ENCODE results near the gene CNGB1.

CNGB1 gene

DNA sequence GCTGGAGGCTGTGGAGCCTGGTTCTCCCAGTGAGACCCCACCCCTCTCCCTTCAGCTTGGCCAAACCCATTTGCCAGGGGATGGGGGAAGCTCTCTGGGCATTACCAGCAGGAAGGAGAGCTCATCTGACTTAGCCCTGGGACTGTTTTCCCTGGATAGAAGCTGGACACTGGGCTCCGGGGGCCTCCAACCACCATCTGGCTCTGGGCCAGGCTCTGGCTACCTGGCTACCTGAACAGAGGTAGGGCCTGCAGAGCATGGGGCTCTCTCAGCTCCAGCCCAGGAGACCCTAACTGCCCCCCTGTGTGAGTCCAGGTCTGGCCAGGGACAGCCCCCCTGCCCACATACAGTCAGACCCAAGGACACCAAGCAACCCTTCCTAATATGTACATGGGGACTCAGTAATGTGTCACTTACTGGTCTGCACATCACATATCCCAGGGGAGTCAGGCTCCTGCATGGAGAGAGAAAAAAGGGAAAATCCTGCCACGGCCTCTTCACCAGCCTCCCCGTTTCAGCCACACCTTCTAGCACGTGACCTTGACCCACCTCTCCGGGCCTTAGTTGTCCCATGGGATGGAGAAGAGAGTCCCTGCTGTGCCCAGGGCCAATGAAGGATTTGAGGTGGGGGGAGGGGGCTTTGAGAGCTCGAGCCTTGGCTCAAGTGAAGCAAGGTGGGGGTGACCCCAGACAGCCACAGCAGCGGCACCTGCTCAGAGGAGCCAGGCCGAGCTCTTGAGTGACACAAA, 13.8 kb downstream of the CNGB1 start:
- Histone ChIP-seq H3K36me3 (ENCODE audit: control insufficient read depth in 5 of 5, insufficient read depth in 5 of 5, low read length in 5 of 5) (no peaks in the 10 kb centered on the region), H3K27me3 (ENCODE audit: control insufficient read depth in 5 of 5, insufficient read depth in 4 of 5, low read length in 5 of 5) (peaks cover 0 to 7% (median 0%) of the 10 kb centered on the region in 5 donors), H3K9me3 (ENCODE audit: control insufficient read depth in 5 of 5, low read length in 5 of 5) (no peaks in the 10 kb centered on the region), H3K9ac (ENCODE audit: low read length in 5 of 5) (no peak overlapping the region), H3K27ac (ENCODE audit: low read depth, low read length) (no peak overlapping the region), H3K4me1 (ENCODE audit: control insufficient read depth in 5 of 5, insufficient read depth in 5 of 5, low read length in 5 of 5) (no peaks in the 10 kb centered on the region), H3K4me3 (ENCODE audit: low read depth in 1 of 5, low read length in 5 of 5) (no peak overlapping the region)

DNA sequence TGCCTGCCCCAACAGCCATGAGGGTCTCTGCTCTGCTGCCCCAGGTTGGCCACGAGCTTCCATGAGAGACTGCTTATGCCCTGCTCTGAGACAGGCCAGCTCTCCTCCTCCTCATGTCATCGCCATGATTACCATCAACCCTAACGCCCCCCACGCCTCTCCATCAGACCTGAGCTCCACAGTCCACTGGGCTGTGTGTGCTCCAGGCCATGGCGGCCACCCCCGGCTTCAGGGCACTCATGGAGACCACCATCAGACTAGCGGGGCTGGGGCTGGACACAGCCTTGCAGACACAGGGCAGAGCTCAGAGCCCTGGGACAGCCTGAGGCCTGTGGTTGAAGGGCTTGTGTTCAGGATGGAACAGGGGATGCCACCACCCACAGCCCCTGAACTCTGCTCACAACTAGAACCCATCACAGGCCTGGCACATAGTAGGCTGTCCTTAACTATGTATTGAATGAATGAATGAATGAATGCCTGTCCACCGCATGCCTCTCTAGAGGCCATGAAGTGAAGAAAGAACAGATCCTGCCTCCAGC, 14.6 kb downstream of the CNGB1 start:
- Histone ChIP-seq H3K27ac (ENCODE audit: low read depth, low read length) (no peak overlapping the region), H3K9me3 (ENCODE audit: control insufficient read depth in 5 of 5, low read length in 5 of 5) (no peaks in the 10 kb centered on the region), H3K9ac (ENCODE audit: low read length in 5 of 5) (no peak overlapping the region), H3K4me1 (ENCODE audit: control insufficient read depth in 5 of 5, insufficient read depth in 5 of 5, low read length in 5 of 5) (no peaks in the 10 kb centered on the region), H3K27me3 (ENCODE audit: control insufficient read depth in 5 of 5, insufficient read depth in 4 of 5, low read length in 5 of 5) (peaks cover 0 to 13% (median 0%) of the 10 kb centered on the region in 5 donors), H3K4me3 (ENCODE audit: low read depth in 1 of 5, low read length in 5 of 5) (no peak overlapping the region), H3K36me3 (ENCODE audit: control insufficient read depth in 5 of 5, insufficient read depth in 5 of 5, low read length in 5 of 5) (no peaks in the 10 kb centered on the region)

DNA sequence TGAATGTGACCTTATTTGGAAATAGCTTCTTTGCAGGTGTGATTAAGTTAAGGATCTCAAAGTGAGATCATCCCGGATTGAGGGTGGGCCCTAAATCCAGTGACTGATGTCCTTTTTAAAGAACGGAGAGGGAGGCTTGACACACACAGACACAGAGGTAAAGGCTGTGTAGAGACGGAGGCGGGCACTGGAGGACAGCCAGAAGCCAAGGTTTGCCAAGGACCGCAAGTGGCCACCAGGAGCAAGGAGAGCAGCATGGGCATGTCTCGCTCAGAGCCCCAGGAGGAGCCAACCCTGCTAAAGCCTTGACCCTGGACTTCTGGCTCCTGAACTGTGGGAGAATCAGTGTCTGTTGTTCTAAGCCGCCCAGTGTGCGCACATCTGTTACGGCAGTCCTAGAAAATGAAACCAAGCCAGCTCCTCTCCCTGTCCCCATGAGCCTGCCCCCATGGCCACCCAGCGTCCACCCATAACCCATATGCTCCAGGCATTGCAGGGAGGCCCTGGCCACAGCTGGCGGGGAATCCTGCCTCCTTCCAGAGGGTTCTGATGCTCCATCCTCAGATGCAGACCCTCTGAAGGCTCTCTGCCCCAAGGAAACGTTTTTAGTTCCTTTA, 15.2 kb downstream of the CNGB1 start:
- H3K4me1 ChIP-seq (ENCODE audit: control insufficient read depth in 5 of 5, insufficient read depth in 5 of 5, low read length in 5 of 5): no peaks in the 10 kb centered on the region
- H3K36me3 ChIP-seq (ENCODE audit: control insufficient read depth in 5 of 5, insufficient read depth in 5 of 5, low read length in 5 of 5): no peaks in the 10 kb centered on the region
- peaks cover 0 to 14% (median 4%) of the 10 kb centered on the region in 5 donors for H3K27me3 ChIP-seq (ENCODE audit: control insufficient read depth in 5 of 5, insufficient read depth in 4 of 5, low read length in 5 of 5)
- no peaks in the 10 kb centered on the region for H3K9me3 ChIP-seq (ENCODE audit: control insufficient read depth in 5 of 5, low read length in 5 of 5)
- H3K9ac ChIP-seq (ENCODE audit: low read length in 5 of 5): no peak overlapping the region
- H3K4me3 ChIP-seq (ENCODE audit: low read depth in 1 of 5, low read length in 5 of 5): no peak overlapping the region
- H3K27ac ChIP-seq (ENCODE audit: low read depth, low read length): no peak overlapping the region

DNA sequence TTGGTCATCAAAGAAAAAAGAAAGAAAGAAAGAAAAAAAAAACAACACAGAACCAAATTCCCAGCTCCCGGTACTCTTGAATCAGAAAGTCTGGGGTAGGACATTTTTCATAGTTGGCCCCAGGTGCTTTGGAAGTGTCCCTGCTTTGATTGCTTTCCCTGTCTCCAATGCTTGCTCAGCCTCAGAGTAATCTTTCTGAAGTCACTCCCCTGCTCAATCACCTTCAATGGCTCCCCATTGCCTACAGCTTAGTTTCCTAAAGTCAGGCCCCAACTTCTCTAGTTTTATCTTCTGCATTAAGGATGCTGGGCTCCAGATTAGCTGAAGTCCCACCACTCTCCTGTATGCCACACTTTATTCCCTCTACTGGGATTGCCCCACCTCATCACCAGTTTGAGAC, 17.1 kb downstream of the CNGB1 start:
- peaks cover 0 to 3% (median 0%) of the 10 kb centered on the region in 5 donors for H3K9me3 ChIP-seq (ENCODE audit: control insufficient read depth in 5 of 5, low read length in 5 of 5)
- no peaks in the 10 kb centered on the region for H3K36me3 ChIP-seq (ENCODE audit: control insufficient read depth in 5 of 5, insufficient read depth in 5 of 5, low read length in 5 of 5)
- H3K4me1 ChIP-seq (ENCODE audit: control insufficient read depth in 5 of 5, insufficient read depth in 5 of 5, low read length in 5 of 5): no peaks in the 10 kb centered on the region
- H3K27ac ChIP-seq (ENCODE audit: low read depth, low read length): no peak overlapping the region
- peaks cover 5 to 16% (median 5%) of the 10 kb centered on the region in 5 donors for H3K27me3 ChIP-seq (ENCODE audit: control insufficient read depth in 5 of 5, insufficient read depth in 4 of 5, low read length in 5 of 5)
- no peak overlapping the region for H3K9ac ChIP-seq (ENCODE audit: low read length in 5 of 5)
- no peak overlapping the region for H3K4me3 ChIP-seq (ENCODE audit: low read depth in 1 of 5, low read length in 5 of 5)

DNA sequence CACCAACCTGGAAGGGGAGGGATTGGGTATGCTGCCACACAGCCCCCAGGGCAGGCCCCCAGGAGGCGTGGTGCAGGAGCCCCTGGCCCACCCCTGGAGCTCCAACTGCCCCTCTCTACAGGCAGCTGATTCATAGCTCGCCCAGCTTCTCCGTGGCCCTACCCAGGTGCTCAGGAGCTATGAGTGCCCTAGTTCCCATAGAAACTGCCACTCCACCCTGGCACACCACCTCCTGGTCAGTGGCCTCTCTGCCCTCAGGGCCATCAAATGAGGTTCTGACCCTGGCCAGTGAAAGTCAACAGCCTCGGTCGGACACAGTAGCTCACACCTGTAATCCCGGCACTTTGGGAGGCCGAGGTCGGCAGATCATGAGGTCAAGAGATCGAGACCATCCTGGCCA, 18.0 kb downstream of the CNGB1 start:
- peaks cover 0 to 3% (median 0%) of the 10 kb centered on the region in 5 donors for H3K9me3 ChIP-seq (ENCODE audit: control insufficient read depth in 5 of 5, low read length in 5 of 5)
- no peak overlapping the region for H3K27ac ChIP-seq (ENCODE audit: low read depth, low read length)
- H3K27me3 ChIP-seq (ENCODE audit: control insufficient read depth in 5 of 5, insufficient read depth in 4 of 5, low read length in 5 of 5): peaks cover 5 to 16% (median 5%) of the 10 kb centered on the region in 5 donors
- H3K9ac ChIP-seq (ENCODE audit: low read length in 5 of 5): no peak overlapping the region
- no peak overlapping the region for H3K4me3 ChIP-seq (ENCODE audit: low read depth in 1 of 5, low read length in 5 of 5)
- no peaks in the 10 kb centered on the region for H3K4me1 ChIP-seq (ENCODE audit: control insufficient read depth in 5 of 5, insufficient read depth in 5 of 5, low read length in 5 of 5)
- H3K36me3 ChIP-seq (ENCODE audit: control insufficient read depth in 5 of 5, insufficient read depth in 5 of 5, low read length in 5 of 5): no peaks in the 10 kb centered on the region

DNA sequence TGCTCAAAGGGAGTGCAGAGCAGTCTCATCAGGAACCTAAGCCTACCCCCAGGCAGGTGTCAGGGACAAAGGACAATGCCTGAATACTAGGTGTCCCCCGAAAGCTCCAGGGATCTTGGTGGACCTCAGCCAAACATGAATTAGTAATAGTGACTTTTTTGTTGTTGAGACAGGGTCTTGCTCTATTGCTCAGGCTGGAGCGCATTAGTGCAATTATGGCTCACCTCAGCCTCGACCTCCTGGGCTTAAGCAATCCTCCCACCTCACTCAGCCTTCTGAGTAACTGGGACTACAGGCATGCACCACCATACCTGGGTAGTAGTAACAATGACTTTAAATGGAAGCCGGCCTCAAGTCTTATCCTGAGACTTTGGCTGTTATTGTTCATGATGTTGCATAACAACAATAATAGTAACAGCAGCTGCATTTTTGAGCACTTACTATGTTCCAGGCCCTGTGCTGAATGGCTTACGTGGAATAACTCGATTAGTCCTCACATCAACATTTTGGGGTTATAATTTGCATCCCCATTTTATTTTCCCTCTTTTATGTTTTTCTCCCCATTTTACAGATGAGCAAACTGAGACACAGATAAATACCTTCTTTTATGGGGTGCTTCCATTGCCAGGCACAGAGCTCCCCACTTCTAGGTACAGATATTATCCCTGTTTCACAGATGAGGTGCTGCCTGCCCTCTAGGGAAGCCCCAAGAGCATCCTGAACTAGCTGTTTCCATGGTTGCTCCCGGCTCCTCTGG, 19.5 kb downstream of the CNGB1 start:
- peaks cover 5 to 16% (median 5%) of the 10 kb centered on the region in 5 donors for H3K27me3 ChIP-seq (ENCODE audit: control insufficient read depth in 5 of 5, insufficient read depth in 4 of 5, low read length in 5 of 5)
- no peak overlapping the region for H3K27ac ChIP-seq (ENCODE audit: low read depth, low read length)
- peaks cover 0 to 3% (median 0%) of the 10 kb centered on the region in 5 donors for H3K9me3 ChIP-seq (ENCODE audit: control insufficient read depth in 5 of 5, low read length in 5 of 5)
- H3K36me3 ChIP-seq (ENCODE audit: control insufficient read depth in 5 of 5, insufficient read depth in 5 of 5, low read length in 5 of 5): no peaks in the 10 kb centered on the region
- no peaks in the 10 kb centered on the region for H3K4me1 ChIP-seq (ENCODE audit: control insufficient read depth in 5 of 5, insufficient read depth in 5 of 5, low read length in 5 of 5)
- H3K4me3 ChIP-seq (ENCODE audit: low read depth in 1 of 5, low read length in 5 of 5): no peak overlapping the region
- no peak overlapping the region for H3K9ac ChIP-seq (ENCODE audit: low read length in 5 of 5)

DNA sequence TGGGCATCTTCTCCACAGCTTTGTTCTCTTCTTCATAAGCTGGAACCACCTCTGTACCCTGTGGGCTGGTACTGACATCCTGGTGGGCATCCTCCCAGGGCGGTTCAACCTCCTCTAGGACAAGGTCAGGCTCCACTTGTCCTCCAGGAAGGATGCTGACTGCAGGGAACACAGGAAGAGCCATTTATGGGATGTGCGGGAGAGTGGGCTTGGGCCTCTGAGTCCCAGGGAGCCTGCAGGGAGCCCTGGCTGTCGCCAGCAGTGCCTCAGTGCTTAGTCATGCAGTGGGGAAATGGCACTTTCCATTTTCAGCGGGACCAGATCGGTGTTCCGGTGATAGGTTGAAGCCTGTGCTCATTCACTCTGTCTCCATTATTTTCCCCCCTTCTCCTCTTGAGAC, 20.5 kb downstream of the CNGB1 start:
- Histone ChIP-seq H3K9me3 (ENCODE audit: control insufficient read depth in 5 of 5, low read length in 5 of 5) (peaks cover 0 to 3% (median 0%) of the 10 kb centered on the region in 5 donors), H3K36me3 (ENCODE audit: control insufficient read depth in 5 of 5, insufficient read depth in 5 of 5, low read length in 5 of 5) (no peaks in the 10 kb centered on the region), H3K9ac (ENCODE audit: low read length in 5 of 5) (no peak overlapping the region), H3K27ac (ENCODE audit: low read depth, low read length) (no peak overlapping the region), H3K4me3 (ENCODE audit: low read depth in 1 of 5, low read length in 5 of 5) (no peak overlapping the region), H3K27me3 (ENCODE audit: control insufficient read depth in 5 of 5, insufficient read depth in 4 of 5, low read length in 5 of 5) (peaks cover 5 to 12% (median 5%) of the 10 kb centered on the region in 5 donors), H3K4me1 (ENCODE audit: control insufficient read depth in 5 of 5, insufficient read depth in 5 of 5, low read length in 5 of 5) (peaks cover 0 to 6% (median 2%) of the 10 kb centered on the region in 5 donors)

DNA sequence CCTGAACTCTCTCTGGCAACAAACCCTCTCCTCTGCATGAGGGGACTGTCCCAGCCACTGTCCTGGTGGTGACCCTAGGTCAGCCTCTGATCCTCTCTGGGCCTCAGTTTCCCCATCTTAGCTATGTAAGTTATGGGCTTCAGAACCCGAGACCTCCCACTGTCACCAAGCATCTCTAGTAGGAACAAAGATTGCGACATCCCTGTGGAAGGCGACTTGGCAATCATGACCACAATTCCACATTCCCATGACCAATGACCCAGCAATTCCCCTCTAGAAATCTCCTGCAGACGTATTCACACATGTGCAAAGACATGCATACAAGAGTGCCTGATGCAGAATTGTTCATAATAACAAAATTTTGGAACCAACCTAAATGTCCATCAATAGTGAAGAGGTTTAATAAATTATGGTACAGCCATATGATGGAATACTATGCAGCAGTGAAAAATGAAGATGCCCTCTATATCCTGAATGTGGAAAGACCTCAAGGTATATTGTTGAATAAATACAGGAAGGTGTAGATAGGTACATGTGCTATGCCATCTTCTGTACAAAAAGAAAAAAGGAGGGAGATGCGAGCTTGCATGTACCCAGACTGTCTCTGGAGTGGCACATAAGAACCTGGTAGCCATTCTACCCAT, 21.2 kb downstream of the CNGB1 start:
- H3K4me1 ChIP-seq (ENCODE audit: control insufficient read depth in 5 of 5, insufficient read depth in 5 of 5, low read length in 5 of 5): peaks cover 0 to 9% (median 2%) of the 10 kb centered on the region in 5 donors
- no peaks in the 10 kb centered on the region for H3K36me3 ChIP-seq (ENCODE audit: control insufficient read depth in 5 of 5, insufficient read depth in 5 of 5, low read length in 5 of 5)
- peaks cover 0 to 3% (median 0%) of the 10 kb centered on the region in 5 donors for H3K9me3 ChIP-seq (ENCODE audit: control insufficient read depth in 5 of 5, low read length in 5 of 5)
- H3K27ac ChIP-seq (ENCODE audit: low read depth, low read length): no peak overlapping the region
- H3K4me3 ChIP-seq (ENCODE audit: low read depth in 1 of 5, low read length in 5 of 5): no peak overlapping the region
- no peak overlapping the region for H3K9ac ChIP-seq (ENCODE audit: low read length in 5 of 5)
- peaks cover 5 to 12% (median 5%) of the 10 kb centered on the region in 5 donors for H3K27me3 ChIP-seq (ENCODE audit: control insufficient read depth in 5 of 5, insufficient read depth in 4 of 5, low read length in 5 of 5)

DNA sequence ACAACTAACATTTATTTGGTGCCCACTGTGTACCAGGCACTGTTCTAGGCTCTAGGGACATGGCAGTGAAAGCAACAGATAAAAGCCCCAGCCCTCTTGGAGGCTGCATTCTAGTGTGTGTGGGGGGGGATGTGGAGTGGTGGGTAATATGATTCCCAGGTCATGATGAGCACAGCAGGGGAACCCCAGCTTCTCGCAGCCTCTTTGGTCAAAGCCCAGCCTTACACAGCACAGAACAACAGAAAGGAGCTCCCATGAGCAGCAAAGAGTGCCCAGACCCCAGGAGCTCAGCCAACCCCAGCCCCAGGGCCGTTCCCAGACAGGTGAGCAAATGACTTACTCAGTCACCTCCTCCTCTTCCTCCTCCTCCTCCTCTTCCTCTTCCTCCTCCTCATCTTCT, 21.9 kb downstream of the CNGB1 start:
- peaks cover 5 to 12% (median 5%) of the 10 kb centered on the region in 5 donors for H3K27me3 ChIP-seq (ENCODE audit: control insufficient read depth in 5 of 5, insufficient read depth in 4 of 5, low read length in 5 of 5)
- H3K27ac ChIP-seq (ENCODE audit: low read depth, low read length): no peak overlapping the region
- H3K4me1 ChIP-seq (ENCODE audit: control insufficient read depth in 5 of 5, insufficient read depth in 5 of 5, low read length in 5 of 5): peaks cover 0 to 9% (median 2%) of the 10 kb centered on the region in 5 donors
- peaks cover 0 to 3% (median 0%) of the 10 kb centered on the region in 5 donors for H3K9me3 ChIP-seq (ENCODE audit: control insufficient read depth in 5 of 5, low read length in 5 of 5)
- H3K4me3 ChIP-seq (ENCODE audit: low read depth in 1 of 5, low read length in 5 of 5): no peak overlapping the region
- no peaks in the 10 kb centered on the region for H3K36me3 ChIP-seq (ENCODE audit: control insufficient read depth in 5 of 5, insufficient read depth in 5 of 5, low read length in 5 of 5)
- no peak overlapping the region for H3K9ac ChIP-seq (ENCODE audit: low read length in 5 of 5)

Measured in subcutaneous abdominal adipose tissue (tissue), 5 donors.